ENCODE measurements around the gene PRPS2.

- no peak for TF ChIP-seq POLR2A (IDR thresholded peaks at IDR 0.05; ENCODE audit: low read depth, low read length)
- no peak for TF ChIP-seq POLR2AphosphoS5 (IDR thresholded peaks at IDR 0.05; ENCODE audit: low read depth, low read length)
Observed at GRCh38 chrX:12790885-12791256, 341 bp upstream of the PRPS2 start.

All from GM12892 (cell line).